GM18867 (cell line): ENCODE measurements around the gene PABPC3.
A peak's percentile ranks its signal among the peaks of the same experiment; 100 is the strongest.

ENCODE experiments used
- ATAC-seq: cut with Tn5 transposase; IDR thresholded peaks from one replicate; pipeline ENCODE4 v1.9.1; 2021; ENCODE audit warnings: mild to moderate bottlenecking, moderate library complexity; ENCODE audit not compliant: unreplicated experiment

PABPC3 gene

DNA sequence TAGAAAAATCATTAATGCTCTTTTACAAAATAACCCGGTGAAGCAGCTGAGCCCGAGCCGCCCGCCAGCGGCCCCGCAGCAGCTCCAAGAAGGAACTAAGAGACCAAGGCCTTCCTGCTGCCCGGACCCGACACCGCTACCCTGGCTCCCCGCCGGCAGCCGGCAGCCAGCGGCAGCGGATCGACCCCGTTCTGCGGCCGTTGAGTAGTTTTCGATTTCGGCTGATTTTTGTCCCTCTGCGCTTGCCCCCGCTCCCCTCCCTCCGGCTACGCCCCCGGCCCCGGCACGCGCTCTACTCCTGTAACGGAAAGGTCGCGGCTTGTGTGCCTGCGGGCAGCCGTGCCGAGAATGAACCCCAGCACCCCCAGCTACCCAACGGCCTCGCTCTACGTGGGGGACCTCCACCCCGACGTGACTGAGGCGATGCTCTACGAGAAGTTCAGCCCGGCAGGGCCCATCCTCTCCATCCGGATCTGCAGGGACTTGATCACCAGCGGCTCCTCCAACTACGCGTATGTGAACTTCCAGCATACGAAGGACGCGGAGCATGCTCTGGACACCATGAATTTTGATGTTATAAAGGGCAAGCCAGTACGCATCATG, at the start of gene PABPC3:
Gene PABPC3 (plus strand): TSS at position 286 of the 603 bp plus-strand sequence. CDS start 63 bp downstream, at position 349.
- ATAC-seq, result no peak

DNA sequence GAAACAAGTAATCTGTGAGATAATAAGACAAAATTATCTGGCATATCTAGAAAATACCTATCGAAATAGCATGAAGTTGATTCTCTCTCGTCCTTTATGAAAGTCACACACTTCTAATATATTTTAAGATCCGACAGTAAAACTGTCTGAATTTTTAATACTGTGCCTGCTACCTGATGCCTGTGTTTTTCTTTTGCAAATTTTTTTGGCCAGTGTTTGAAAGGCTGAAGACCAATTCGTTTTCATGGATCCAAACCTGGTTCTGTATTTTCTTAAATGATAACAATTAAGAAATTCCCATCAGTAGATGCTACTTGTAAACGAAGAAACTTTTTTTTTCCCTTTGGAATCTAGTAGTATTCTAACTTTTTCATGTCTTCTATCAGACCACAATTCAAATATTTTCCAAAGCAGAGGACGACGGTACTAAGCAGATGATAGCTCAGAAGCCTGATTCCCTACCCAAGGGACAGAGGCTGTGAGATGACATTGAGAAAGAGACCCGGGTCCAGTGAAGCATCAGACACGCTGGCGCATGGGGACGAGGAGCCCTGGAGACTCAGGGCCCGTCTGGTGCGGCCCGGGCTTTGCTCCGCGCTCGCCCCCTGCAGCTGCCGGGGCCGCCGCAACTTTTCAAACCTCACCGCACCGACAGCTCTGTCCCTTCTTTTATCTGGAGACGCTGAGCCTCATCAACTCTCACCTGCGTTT, 49.5 kb upstream of the PABPC3 start:
- ATAC-seq, result no peak

DNA sequence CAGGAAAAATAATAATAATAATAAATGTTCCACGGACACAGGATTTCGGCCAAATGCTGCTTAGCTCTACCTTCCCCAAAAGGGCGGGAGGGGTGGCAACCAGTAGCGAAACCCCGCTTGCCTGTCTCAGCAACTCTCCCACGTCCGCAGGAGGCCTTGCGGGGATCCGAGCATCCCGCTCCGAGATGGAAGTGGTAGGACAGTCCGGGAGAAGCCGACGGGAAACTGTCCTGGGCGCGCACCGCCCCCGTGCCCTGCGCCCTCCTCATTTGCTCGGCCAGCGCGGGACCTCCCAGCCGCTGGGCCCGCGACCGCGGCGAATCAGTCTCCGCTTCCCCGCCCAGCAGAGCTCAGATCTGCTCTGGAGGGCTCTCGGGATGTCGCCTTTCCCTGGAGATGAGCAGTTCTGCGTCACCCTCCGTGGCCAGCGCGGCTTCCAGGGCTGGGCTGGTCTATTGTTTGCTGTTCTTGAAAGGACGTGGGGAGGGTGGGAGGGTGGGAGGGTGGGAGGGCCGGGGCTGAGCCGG, 48.9 kb upstream of the PABPC3 start:
- ATAC-seq, result no peak

DNA sequence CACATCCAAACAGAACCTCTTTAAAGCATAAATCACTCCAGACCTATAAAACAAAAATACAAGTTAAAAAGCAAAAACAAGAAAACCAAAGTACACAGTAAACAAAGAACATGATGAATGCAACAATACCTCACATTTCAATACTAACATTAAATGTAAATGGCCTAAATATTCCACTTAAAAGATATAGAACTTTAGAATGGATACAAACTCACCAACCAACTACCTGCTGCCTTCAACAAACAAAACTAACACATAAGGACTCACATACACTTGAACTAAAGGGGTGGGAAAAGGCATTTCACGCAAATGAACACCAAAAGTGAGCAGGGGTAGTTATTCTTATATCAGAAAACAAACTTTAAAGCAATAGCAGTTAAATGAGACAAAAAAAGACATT, 44.9 kb upstream of the PABPC3 start:
- no peak for ATAC-seq

DNA sequence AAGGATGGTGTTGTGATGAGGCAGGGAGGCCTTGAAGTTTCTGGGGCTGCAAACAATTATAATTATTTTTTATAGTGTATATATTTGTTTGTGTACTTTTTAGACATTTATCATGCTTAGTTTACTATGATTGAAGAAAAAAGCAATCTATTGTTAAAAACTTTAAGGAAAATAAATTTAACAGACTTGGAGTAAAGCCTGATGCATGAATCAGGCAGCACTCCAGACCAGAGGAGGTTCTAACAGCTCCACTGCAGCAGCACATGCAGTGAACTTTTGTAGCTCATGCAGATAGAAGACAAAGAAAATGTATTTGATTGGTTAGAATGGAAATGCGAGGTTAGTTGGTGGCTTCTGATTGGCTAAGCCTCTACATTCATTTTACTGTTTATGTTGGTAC, 36.8 kb upstream of the PABPC3 start:
- no peak for ATAC-seq

DNA sequence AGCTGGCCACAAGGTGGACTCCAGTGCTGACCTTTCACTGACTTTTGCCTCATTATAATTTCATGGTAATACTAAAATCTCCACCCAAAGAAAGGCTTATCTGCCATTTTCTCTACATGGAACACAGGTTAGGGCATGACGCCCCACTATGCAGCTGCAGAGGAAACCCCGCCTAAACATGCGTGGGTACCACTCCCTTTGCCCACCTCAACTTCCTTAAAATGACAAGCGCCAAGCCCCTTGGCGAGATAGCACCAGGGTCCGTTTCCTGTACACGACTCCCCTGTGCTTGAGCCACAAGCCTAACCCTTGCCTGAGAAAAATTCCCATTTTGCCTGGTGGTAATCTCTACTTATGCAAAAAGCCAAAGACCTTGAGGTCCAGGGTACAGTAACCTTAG, 36.0 kb upstream of the PABPC3 start:
- no peak for ATAC-seq

DNA sequence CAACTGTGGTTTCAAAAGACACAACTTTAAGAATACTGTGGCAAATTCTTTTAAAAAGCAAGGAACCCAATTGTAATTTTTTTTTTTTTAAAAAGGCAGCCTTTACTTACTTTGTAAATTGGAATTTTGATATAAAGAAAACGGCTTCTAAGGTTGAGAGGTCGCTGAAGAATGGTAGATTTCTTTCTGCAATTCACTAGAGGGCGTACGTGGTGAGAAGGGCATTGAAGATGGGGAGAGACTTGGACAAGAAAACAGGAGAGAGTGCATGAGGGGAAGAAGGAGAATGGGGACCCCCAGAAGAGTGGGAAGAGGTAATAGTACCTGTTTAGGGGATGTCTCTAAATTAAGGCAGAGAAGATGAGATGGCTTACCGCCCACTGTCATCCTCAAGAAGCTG, 33.5 kb upstream of the PABPC3 start:
- ATAC-seq, result no peak

DNA sequence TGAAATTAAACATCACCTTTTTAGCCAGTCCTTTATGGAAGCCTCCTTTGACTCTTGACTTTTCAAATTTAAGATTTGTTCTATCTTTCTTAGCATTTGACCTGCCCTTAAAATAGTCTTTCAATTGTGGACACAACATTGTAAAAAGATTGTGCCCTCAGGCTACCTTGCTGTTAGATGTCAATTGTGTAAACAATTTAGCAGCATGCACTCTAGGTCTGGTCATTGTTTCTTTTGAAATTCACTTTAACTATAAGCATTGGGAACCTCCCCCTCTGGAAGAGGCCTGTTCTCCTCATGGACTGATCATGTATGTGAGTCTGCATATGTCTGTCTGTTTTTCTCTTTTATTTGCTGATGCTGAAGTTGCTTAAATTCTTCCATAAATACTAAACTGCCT, 31.5 kb upstream of the PABPC3 start:
- no peak for ATAC-seq

DNA sequence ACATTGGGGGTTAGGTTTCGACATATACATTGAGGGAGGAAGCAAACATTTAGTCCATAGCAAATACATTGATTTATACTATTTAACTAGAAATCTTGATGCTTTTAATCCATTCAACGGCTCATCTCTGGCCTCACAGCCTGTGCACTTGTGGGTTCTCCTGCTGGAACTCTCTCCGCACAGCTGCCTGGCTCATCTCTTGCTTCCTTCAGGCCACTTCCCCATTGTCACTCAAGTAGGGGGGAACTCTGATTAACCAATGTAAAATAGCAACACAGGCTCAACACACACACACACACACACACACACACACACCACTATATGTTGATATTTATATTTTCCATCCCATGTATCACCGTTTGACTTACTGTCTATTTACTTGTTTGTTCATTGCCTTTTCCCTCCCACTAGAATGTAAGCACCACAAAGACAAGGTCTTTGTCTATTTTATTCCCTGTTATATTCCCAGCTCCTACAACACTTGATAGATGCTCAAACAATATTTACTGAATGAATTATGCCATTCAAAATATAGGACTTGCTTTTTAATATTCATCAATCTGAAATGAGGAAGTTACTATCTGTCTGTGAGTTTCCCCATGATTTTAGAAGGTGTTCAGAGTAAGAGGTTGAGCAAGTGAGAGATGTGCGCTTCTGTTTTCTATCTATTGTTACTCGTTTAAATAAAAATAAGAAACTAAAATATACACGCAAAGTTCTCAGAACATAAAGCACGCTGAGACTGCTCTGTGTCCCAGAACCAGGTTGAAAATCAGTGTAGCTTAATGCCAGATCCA, 29.8 kb upstream of the PABPC3 start:
- ATAC-seq, result no peak

DNA sequence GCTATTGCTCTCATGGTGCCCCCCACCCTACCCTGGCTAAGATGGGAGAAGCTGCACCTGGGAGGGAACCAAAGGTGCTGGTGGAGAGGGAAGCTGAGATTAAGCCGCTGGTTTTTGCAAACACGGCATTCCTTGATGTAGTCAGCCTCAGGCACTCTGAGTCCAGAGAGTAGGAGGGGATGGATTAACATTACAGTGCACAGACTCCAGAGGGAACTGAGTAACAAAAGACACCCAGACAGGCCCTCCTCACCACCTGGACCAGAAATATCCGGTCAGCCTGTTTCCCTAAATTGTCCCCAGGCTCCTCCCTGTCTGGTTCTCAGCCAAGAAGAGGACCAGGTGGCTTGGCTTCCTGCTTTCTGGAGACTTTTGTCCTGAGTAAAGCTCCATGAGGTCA, 28.9 kb upstream of the PABPC3 start:
- no peak for ATAC-seq

DNA sequence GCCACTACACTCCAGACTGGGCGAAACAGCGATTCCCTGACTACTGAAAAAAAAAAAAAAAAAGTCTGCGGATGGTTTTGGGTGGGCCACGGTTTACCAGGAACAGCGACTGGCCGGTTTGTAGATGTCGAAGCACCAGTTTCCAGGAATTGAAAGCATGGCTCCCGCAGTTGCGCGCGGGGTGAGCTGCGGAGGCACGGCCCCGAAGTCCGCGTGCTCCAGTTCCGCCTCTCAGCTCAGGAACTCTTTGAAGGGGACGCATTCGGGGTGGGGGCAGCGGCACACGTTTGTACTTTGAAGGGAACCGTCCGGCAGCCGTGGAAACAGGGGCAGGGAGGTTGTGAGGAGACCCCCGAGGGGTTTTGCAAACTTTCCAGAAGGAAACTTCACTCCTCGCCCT, 27.1 kb upstream of the PABPC3 start:
- ATAC-seq, result no peak

DNA sequence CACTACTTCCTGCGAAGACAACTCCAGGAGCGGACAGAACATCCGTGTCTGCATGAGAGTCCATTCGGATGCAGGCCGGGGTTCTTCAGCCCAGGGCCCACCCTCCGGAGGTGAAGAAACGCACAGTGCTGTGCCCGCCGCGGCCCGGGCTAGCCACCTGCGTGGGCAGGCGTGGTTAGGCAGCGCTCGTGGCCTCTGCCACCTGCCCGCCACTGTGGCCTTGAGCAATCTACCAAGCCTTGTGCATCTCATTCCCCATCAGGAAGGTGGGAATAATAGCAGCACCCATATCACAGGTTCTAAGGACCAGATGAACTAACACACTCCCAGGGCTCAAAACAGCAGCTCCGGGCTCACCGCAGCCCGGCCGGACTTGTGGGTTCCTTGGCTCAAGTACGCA, 26.7 kb upstream of the PABPC3 start:
- ATAC-seq, result no peak

DNA sequence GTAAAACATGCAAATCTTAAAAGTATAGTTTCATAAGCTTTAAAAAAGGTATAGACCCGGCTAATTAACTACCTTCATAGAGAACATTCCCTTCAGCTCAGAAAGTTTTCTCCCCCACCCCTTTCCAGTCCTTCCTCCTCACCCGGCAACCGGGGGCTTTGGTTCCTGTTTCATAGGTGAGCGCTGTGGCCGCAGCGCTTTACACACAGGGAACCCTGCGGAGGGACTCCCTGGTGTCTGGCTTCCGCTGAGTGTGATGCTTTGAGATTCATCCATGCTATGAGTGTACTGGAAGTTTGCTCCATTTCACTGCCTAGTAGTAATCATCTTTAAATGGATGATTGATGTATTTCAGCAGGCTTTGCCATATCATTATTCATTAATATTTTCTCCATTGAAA, 26.0 kb upstream of the PABPC3 start:
- ATAC-seq, result no peak

DNA sequence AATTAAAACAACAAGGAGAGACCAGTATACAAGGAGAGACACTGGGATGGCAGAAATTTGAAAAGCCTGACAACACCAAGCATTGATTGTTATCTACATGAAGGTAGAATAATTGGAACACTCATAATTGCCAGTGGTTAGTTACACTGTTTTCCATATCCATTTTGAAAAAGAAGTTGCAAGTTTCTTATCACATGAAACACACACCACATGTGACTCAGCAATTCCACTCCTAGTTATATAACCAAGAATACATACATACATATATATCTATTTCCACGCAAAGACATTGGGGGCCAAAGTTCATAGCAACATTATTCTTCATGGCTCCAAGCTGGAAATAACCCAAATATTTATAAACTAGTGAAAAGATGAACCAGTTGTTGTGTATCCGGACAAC, 15.2 kb upstream of the PABPC3 start:
- no peak for ATAC-seq

DNA sequence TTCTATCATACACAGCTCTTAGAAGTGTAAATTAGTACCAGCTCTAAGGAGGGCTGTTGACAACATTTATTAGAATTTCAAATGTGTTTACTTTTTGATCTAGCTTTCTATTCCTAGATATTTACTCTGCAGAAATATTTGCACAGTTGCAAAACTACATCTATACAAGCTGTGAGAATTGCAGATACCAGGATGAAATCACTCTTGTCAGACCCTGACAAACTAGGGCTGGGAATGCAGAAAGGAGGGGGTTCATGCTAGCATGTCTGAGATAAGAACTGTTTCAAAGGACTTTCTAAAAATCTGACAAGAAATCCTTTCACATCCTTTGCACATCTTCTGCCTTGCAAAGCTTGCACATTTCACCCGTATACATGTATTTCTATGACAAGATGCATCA, 11.8 kb upstream of the PABPC3 start:
- ATAC-seq, result no peak

DNA sequence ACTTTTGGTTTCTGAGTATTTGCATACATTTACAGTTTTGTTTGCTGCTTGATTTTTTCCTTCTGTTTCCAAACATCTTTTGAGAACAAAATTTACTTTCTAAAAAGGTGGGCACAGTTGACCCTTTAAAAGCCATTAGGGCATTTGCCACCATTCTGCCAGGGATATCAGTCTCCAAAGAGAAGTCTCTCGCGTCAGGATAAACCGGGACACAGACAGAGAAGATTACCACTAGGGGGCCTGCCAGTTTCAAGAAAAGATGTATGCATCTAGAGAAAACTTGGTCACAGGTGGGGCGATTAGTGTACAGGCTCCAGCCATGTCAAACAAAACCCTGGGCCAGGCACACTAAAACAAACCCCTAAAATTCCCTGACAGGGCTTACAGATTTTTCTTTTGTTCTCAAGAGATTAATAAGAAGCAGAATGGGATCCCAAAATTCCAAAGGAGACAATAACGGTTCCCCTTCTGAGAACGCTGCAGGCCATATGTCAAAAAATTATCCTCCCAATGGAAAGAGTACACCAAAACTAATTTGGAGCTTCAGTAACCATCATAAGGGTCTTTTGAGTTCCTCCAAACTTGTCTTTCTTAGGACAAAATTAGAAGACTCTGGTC, 10.7 kb upstream of the PABPC3 start:
- ATAC-seq, result peak; percentile 62

DNA sequence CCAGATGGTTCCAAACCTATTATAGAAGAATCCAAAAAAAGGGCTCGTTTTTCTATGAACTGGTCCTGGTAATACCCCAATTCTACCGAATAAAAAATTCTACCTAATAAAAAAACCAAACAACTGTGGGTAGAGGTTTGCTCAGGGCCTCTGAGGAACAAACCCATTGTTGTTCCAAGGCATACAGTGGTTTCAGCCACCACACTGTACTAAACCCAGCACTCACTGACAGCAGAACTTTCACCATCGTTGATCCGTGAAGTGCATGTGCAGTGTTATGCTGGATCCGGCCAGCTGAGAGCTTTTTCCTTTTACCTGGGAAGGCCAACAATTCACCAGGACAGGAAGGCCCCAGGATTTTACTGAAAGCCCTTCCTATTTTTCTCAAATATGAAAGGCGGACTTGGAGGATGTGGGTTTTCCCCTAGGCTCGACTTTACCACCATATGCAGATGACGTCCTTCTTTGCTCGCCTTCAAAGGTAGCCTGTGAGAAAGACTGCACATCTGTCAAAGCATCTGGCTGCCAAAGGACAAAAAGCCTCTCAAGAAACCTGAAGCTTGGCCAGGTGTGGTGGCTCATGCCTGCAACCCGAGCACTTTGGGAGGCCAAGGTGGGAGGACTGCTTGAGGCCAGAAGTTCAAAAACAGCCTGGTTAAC, 7.2 kb upstream of the PABPC3 start:
- ATAC-seq, result no peak

DNA sequence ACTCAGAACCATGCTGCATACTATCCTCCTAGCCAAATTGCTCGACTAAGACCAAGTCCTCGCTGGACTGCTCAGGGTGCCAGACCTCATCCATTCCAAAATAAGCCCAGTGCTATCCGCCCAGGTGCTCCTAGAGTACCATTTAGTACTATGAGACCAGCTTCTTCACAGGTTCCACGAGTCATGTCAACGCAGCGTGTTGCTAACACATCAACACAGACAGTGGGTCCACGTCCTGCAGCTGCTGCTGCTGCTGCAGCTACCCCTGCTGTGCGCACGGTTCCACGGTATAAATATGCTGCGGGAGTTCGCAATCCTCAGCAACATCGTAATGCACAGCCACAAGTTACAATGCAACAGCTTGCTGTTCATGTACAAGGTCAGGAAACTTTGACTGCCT, 1.5 kb downstream of the PABPC3 start:
- no peak for ATAC-seq

DNA sequence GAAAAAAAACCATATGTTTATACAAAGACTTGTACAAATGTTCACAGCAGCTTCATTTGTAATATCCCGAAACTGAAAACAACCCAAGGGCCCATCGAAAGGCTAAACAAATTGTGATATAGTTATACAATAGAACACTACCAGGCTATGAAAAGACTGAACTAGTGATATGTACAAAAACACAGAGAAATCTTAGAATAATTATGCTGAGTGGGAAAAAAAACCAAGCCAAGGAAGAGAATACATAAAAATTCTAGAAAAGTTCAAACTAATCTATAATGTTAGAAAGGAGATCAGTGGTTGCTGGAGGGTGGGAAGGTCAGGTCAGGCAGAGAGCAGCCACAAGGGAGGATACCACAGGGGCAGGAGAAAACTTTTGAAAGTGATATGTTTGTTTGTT, 7.8 kb downstream of the PABPC3 start:
- ATAC-seq, result no peak

DNA sequence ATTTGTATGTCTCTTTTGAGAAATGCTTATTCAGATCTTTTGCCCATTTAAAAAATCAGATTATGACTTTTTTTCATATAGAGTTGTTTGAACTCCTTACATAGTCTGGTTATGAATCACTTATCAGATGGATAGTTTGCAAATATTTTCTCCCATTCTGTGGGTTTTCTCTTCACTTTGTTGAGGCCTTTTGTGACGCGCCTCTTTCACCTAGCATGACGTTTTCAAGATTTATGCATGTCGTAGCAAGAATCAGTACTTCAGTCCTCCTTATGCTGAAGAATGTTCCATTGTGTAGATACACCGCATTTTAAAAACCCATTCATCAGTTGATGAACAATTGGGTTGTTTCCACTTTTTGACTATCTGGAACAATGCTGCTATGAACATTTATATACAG, 13.4 kb downstream of the PABPC3 start:
- no peak for ATAC-seq
